ENCODE measurements around the gene PRPF8. TPM values are rescaled to one million over a fixed set of nuclear protein-coding genes. Genes with fewer than 3 reads are reported as not detected.

The PRPF8 gene
- total and polyA plus RNA-seq, 2 donors (not counting 1 experiment from before 2014, with no cell fraction given): 177 to 423 TPM

DNA sequence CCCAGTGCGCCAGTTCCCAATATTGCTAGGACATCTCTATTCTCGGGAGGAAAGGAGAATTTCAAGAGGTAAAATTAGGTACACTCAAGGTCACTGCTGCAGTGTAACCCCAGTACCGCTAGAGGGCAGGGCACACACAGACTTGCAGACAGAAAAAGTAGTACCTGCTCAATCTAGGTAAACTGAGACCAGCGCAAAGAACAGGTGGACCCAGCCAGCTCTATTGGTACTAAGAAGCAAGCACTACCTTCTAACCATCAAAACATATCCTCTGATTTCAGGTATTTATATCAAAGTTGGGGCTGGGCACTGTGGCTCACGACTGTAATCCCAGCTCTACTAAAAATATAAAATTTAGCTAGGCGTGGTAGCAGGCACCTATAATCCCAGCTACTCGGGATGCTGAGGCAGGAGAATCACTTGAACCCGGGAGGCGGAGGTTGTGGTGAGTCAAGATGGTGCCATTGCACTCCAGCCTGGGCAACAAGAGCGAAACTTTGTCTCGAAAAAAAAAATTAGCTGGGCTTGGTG is 36.3 kb upstream of the PRPF8 start:
- TF ChIP-seq, protein P1, sequence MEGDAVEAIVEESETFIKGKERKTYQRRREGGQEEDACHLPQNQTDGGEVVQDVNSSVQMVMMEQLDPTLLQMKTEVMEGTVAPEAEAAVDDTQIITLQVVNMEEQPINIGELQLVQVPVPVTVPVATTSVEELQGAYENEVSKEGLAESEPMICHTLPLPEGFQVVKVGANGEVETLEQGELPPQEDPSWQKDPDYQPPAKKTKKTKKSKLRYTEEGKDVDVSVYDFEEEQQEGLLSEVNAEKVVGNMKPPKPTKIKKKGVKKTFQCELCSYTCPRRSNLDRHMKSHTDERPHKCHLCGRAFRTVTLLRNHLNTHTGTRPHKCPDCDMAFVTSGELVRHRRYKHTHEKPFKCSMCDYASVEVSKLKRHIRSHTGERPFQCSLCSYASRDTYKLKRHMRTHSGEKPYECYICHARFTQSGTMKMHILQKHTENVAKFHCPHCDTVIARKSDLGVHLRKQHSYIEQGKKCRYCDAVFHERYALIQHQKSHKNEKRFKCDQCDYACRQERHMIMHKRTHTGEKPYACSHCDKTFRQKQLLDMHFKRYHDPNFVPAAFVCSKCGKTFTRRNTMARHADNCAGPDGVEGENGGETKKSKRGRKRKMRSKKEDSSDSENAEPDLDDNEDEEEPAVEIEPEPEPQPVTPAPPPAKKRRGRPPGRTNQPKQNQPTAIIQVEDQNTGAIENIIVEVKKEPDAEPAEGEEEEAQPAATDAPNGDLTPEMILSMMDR (IDR thresholded peaks at IDR 0.05): peak; percentile 97
- no peak for TF ChIP-seq EZH2 (IDR thresholded peaks at IDR 0.05; ENCODE audit: borderline replicate concordance, insufficient read depth, low read depth, low read length, poor library complexity, severe bottlenecking)
- DNase-seq (peak; percentile 77), ATAC-seq (ENCODE audit: low read depth) (no peak)
- H3K27me3 Mint-ChIP-seq: no peaks in the 10 kb centered on the region
- no peak overlapping the region for H3K9ac ChIP-seq (ENCODE audit: low read length)
- H3K36me3 ChIP-seq (replicated peaks in 1 of 2; ENCODE audit: control extremely low read depth in 1 of 2, control insufficient read depth in 1 of 2, extremely low read depth in 1 of 2, insufficient read depth in 2 of 2, low read length in 1 of 2): no peaks in the 10 kb centered on the region
- intact Hi-C loops (cut with micrococcal nuclease): loop anchor here (1.0 to 5.0 kb wide), 2 partner anchors 54 to 144 kb away; no protein-coding TSS in a partner anchor
- no peaks in the 10 kb centered on the region for H3K9me3 Mint-ChIP-seq (ENCODE audit: insufficient read depth)
- H3K4me1 ChIP-seq (ENCODE audit: control insufficient read depth in 2 of 2, insufficient read depth in 2 of 2, low read length in 2 of 2): peaks cover 35 to 61% of the 10 kb centered on the region in 2 donors
- peaks cover 13% of the 10 kb centered on the region for H3K79me2 ChIP-seq (ENCODE audit: control insufficient read depth, insufficient read depth, low read length)
- H3K4me1 Mint-ChIP-seq: peaks cover 47% of the 10 kb centered on the region
- peaks cover 11% of the 10 kb centered on the region for H4K20me1 ChIP-seq (ENCODE audit: control insufficient read depth, insufficient read depth, low read length, poor library complexity, severe bottlenecking)
- 38% methylated on average over 8 of the region's 11 CpGs for WGBS (ENCODE audit: insufficient coverage)
- H3K27ac Mint-ChIP-seq: peak overlapping the region; percentile 93
- ChIA-PET CTCF (interaction anchor here (0.7 to 12.4 kb wide), 36 partner anchors 8 to 325 kb away, joined by 3 to 397 read pairs (median 5); partner anchors contain the start of genes RILP, RPA1, SERPINF1 and SMYD4), POLR2A (interaction anchor here (0.7 to 5.5 kb wide), 5 partner anchors 11 to 144 kb away, joined by 3 to 59 read pairs (median 11); no protein-coding TSS in a partner anchor)
- H3K27ac ChIP-seq (ENCODE audit: low read length in 2 of 2): no peak overlapping the region
- no peaks in the 10 kb centered on the region for H3K27me3 ChIP-seq (replicated peaks in 1 of 4; ENCODE audit: control extremely low read depth in 1 of 4, control insufficient read depth in 3 of 4, insufficient read depth in 4 of 4, low read length in 3 of 4)
- no peak overlapping the region for H3K4me2 ChIP-seq (replicated peaks; ENCODE audit: low read depth, low read length, poor library complexity, severe bottlenecking)
- H3K4me3 Mint-ChIP-seq: peak overlapping the region; percentile 68
- no peak overlapping the region for H2AFZ ChIP-seq (ENCODE audit: insufficient read depth, low read depth, low read length, poor library complexity, severe bottlenecking)
- no peaks in the 10 kb centered on the region for H3K9me3 ChIP-seq (ENCODE audit: control extremely low read depth in 1 of 3, control insufficient read depth in 2 of 3, insufficient read depth in 1 of 3, low read length in 2 of 3)
- no peak overlapping the region for H3K4me3 ChIP-seq (ENCODE audit: control extremely low read depth in 1 of 5, extremely low read depth in 1 of 5, insufficient read depth in 1 of 5, low read depth in 2 of 5, low read length in 4 of 5)

All from B cell (primary cell).